CD4-positive, CD25-positive, alpha-beta regulatory T cell (primary cell): ENCODE data around the gene SLC31A2. TPM values are rescaled to one million over a fixed set of nuclear protein-coding genes. Genes with fewer than 3 reads are reported as not detected.
A peak's percentile ranks its signal among the peaks of the same experiment; 100 is the strongest.
"Not testable (repeated sequence)": the region's sequence is repeated elsewhere in the genome, so short reads cannot be mapped to it uniquely, and the experiment has no call there.

Source experiments
- ATAC-seq, 2 donors: fragments of 150-1000 bp; cut with Tn5 transposase; one replicate each; pipeline ENCODE4 v1.10.0; 2021; ENCODE audit warnings: low read depth in 2 of 2, moderate number of reproducible peaks in 2 of 2, moderate library complexity in 1 of 2
- DNase-seq, 3 donors: peaks; one replicate each; pipeline versions ENCODE4 v3.0.0 to v3.0.0-alpha.2; 2012 to 2022; ENCODE audit warnings: mixed read lengths in 1 of 3
- H3K27ac ChIP-seq: one replicate; pipeline ENCODE4 v1.7.0; 2013; ENCODE audit warnings: mild to moderate bottlenecking, low read length; ENCODE audit not compliant: insufficient read depth, poor library complexity, severe bottlenecking
- H3K27me3 ChIP-seq: one replicate; pipeline ENCODE4 v1.7.0; 2013; ENCODE audit warnings: low read length; ENCODE audit not compliant: control insufficient read depth, insufficient read depth
- H3K36me3 ChIP-seq: one replicate; pipeline ENCODE4 v1.7.0; 2013; ENCODE audit warnings: mild to moderate bottlenecking, low read length, moderate library complexity; ENCODE audit not compliant: control insufficient read depth, insufficient read depth
- H3K4me1 ChIP-seq: 2 replicates; pipeline ENCODE4 v1.7.0; 2013; ENCODE audit warnings: mild to moderate bottlenecking, low read length; ENCODE audit not compliant: insufficient read depth, control insufficient read depth, poor library complexity, severe bottlenecking
- H3K4me3 ChIP-seq: one replicate; pipeline ENCODE4 v1.7.0; 2013; ENCODE audit warnings: low read depth, mild to moderate bottlenecking, low read length, moderate library complexity
- H3K9me3 ChIP-seq, 2 experiments: 1 replicate in 1 of 2; 2 replicates in 1 of 2; pipeline ENCODE4 v1.7.0; 2013; ENCODE audit warnings: low read length in 2 of 2, mild to moderate bottlenecking in 1 of 2, moderate library complexity in 1 of 2; ENCODE audit not compliant: control insufficient read depth in 2 of 2
- H3K27ac Mint-ChIP-seq, 3 donors: one replicate each; pipeline ENCODE4 v1.8.0; 2020 to 2022; ENCODE audit warnings: mild to moderate bottlenecking in 3 of 3, mixed read lengths in 3 of 3, moderate library complexity in 2 of 3
- H3K27me3 Mint-ChIP-seq: one replicate; pipeline ENCODE4 v1.8.0; 2022; ENCODE audit warnings: mild to moderate bottlenecking, mixed read lengths
- H3K36me3 Mint-ChIP-seq: one replicate; pipeline ENCODE4 v1.8.0; 2020; ENCODE audit warnings: mixed read lengths
- H3K4me1 Mint-ChIP-seq, 4 donors: one replicate each; pipeline ENCODE4 v1.8.0; 2020 to 2022; ENCODE audit warnings: mixed read lengths in 4 of 4, mild to moderate bottlenecking in 1 of 4
- H3K4me3 Mint-ChIP-seq, 4 donors: one replicate each; pipeline ENCODE4 v1.8.0; 2020 to 2022; ENCODE audit warnings: mild to moderate bottlenecking in 4 of 4, mixed read lengths in 4 of 4, moderate library complexity in 3 of 4
- H3K9me3 Mint-ChIP-seq, 7 donors: one replicate each; pipeline ENCODE4 v1.8.0; 2020 to 2022; ENCODE audit warnings: mixed read lengths in 7 of 7, mild to moderate bottlenecking in 3 of 7, moderate library complexity in 2 of 7
- polyA plus RNA-seq, 4 donors: library from polyadenylated mRNA; unstranded; fragments of 300-500 nt; fragmentation: Illumina TruSeq; gene quantifications; one replicate each; pipeline ENCODE4 v1.2.3, GENCODE V29; 2021
- total RNA-seq: library from RNA; stranded (reverse); gene quantifications from one replicate; pipeline ENCODE4 v1.2.3, GENCODE V29; 2022

Gene SLC31A2
- total RNA-seq (3.2 TPM), polyA plus RNA-seq (1 to 10 TPM; 3.0 to 4.0 (median 3.6) TPM)

- peak; percentile 95 to 96 for ATAC-seq
- Mint-ChIP-seq H3K4me1 (peaks cover 4 to 36% (median 26%) of the 10 kb centered on the region in 4 donors), H3K9me3 (peaks cover 0 to 2% (median 0%) of the 10 kb centered on the region in 7 donors), H3K4me3 (peak within 1 kb of the TSS; percentile 70 to 87 (median 86)), H3K36me3 (peaks cover 2% of the 10 kb centered on the region), H3K27me3 (peaks cover 17% of the 10 kb centered on the region), H3K27ac (peak within 1 kb of the TSS; percentile 55 to 83 (median 57))
- H3K36me3 ChIP-seq, result no peaks in the 10 kb centered on the region
- peaks cover 2% of the 10 kb centered on the region for H3K27me3 ChIP-seq
- H3K27ac ChIP-seq, result no peak within 1 kb of the TSS
- peak; percentile 78 to 87 (median 79) for DNase-seq
- no peaks in the 10 kb centered on the region for H3K9me3 ChIP-seq
- peaks cover 25% of the 10 kb centered on the region for H3K4me1 ChIP-seq
- H3K4me3 ChIP-seq, result peak within 1 kb of the TSS; percentile 78
Measured at GRCh38 chr9:113150670-113151611, at the start of gene SLC31A2. Gene SLC31A2 (plus strand): TSS chr9:113151007. CDS start chr9:113151075, 68 bp downstream.

DNA sequence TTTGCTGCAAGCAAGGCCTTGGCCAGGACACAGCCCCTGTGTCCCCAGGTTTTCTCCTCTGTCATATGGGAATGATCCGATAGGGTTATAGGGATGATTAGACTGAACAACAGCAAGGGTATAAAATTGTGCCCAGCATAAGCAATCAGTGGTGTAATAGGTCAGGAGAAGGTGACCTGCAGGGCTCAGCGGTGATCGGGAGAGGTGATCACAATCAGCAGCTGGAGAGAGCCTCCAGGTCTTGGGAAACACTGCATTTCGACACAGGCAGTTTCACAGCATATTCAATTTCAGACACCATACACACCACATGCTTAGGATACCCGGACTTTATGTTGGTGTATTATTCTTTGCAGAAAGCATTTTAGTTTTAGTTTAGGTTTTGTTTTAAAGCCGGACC lies 45.5 kb upstream of the SLC31A2 start:
- H3K27me3 ChIP-seq, H3K27me3 Mint-ChIP-seq, H3K27ac ChIP-seq, H3K27ac Mint-ChIP-seq, H3K4me1 Mint-ChIP-seq, DNase-seq, H3K4me1 ChIP-seq, H3K9me3 ChIP-seq, H3K36me3 ChIP-seq, H3K36me3 Mint-ChIP-seq, ATAC-seq, H3K4me3 ChIP-seq, H3K9me3 Mint-ChIP-seq, H3K4me3 Mint-ChIP-seq: not testable (repeated sequence)

DNA sequence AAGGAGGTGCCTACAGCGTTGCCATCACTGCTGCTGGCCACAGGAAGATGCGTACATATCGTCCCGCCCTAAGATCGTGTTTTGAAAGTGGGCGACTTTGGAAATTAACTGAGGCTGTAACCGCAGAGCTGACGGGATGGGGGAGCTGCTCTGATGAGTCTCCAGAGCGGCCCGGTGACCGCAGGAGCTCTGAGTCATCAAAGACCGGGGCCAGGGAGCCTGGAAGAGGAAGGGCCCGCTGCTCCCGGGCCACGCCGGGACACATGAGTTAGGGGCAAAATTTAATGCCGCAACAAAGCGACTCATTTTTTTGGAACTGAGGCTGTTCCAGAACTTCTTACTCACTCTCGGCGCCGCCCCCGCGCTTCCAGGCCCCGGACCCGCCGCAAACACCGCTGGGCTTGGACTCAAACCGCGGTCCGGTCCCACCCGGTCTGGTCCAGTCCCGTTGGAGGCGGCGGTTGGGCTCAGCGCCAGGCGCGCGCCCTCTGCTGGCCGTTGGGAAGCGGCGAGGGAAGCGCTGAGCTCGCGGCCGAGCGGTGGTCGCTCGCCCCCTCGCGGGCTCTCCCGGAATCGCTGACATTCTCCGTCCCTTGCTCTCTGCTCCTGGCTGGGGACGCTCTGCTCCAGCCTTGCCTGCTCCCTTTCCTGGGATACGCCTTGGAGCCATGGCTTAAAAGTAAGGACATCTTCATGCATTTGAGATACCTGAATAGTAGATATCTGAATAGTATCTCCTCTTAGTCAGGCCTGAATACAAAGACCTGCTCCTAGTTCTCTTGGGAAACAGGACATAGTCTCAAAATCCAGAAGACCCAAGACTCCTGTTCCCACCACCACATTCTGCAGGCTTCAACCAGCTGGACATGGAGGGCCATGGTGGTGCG lies 39.5 kb upstream of the SLC31A2 start:
- peak in 2 of 3 donors; percentile 1 to 5 for DNase-seq
- peak; percentile 54 to 56 for ATAC-seq
- not testable (repeated sequence) for H3K36me3 Mint-ChIP-seq, H3K4me1 ChIP-seq, H3K27me3 Mint-ChIP-seq, H3K4me3 ChIP-seq, H3K9me3 ChIP-seq, H3K27me3 ChIP-seq, H3K36me3 ChIP-seq, H3K27ac Mint-ChIP-seq, H3K27ac ChIP-seq, H3K4me1 Mint-ChIP-seq, H3K9me3 Mint-ChIP-seq
- H3K4me3 Mint-ChIP-seq, result peak overlapping the region in 1 of 4 donors; percentile 41

GRCh38 chr9:113112706-113113510 lies 37.9 kb upstream of the SLC31A2 start:
- H3K27me3 ChIP-seq, H3K4me1 Mint-ChIP-seq, H3K36me3 ChIP-seq, H3K4me1 ChIP-seq, H3K27me3 Mint-ChIP-seq, H3K36me3 Mint-ChIP-seq, H3K27ac ChIP-seq, H3K9me3 ChIP-seq, H3K27ac Mint-ChIP-seq, H3K9me3 Mint-ChIP-seq, H3K4me3 ChIP-seq, H3K4me3 Mint-ChIP-seq: not testable (repeated sequence)
- ATAC-seq (peak; percentile 55 to 63), DNase-seq (peak in 2 of 3 donors; percentile 2 to 11)

DNA sequence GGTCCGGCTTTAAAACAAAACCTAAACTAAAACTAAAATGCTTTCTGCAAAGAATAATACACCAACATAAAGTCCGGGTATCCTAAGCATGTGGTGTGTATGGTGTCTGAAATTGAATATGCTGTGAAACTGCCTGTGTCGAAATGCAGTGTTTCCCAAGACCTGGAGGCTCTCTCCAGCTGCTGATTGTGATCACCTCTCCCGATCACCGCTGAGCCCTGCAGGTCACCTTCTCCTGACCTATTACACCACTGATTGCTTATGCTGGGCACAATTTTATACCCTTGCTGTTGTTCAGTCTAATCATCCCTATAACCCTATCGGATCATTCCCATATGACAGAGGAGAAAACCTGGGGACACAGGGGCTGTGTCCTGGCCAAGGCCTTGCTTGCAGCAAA lies 32.0 kb upstream of the SLC31A2 start:
- H3K4me3 Mint-ChIP-seq, H3K27me3 Mint-ChIP-seq, H3K27ac ChIP-seq, H3K27me3 ChIP-seq, ATAC-seq, H3K36me3 ChIP-seq, H3K4me3 ChIP-seq, H3K4me1 ChIP-seq, H3K36me3 Mint-ChIP-seq, H3K9me3 ChIP-seq, H3K9me3 Mint-ChIP-seq, DNase-seq, H3K27ac Mint-ChIP-seq, H3K4me1 Mint-ChIP-seq: not testable (repeated sequence)

GRCh38 chr9:113125386-113126035 lies 25.3 kb upstream of the SLC31A2 start:
- peaks cover 6% of the 10 kb centered on the region for H3K27me3 ChIP-seq
- Mint-ChIP-seq H3K4me3 (no peak overlapping the region), H3K4me1 (no peaks in the 10 kb centered on the region), H3K27ac (no peak overlapping the region), H3K27me3 (peaks cover 12% of the 10 kb centered on the region), H3K9me3 (no peaks in the 10 kb centered on the region), H3K36me3 (no peaks in the 10 kb centered on the region)
- H3K4me1 ChIP-seq, result no peaks in the 10 kb centered on the region
- H3K27ac ChIP-seq, result no peak overlapping the region
- no peaks in the 10 kb centered on the region for H3K9me3 ChIP-seq
- ATAC-seq (no peak), DNase-seq (no peak)
- H3K36me3 ChIP-seq, result no peaks in the 10 kb centered on the region
- H3K4me3 ChIP-seq, result no peak overlapping the region

DNA sequence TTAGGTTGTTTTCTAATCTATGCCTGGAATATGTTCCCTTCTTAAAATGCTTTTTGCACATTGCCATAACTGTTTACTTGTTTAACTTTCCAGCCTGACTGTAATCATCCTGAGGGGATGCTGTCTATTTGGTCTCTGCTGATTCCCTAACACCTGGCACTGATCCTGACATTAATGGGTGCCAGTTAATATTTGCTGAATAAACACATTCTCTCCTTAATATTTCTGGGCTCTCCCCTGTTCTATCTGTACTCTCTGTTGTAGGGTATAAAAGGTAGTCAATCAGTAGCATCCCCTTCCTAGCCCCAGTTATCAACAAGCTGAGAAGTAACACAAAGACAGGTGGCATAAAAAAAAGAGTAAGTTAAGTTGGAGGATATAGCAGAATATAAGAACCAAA lies 21.3 kb upstream of the SLC31A2 start:
- Histone ChIP-seq H3K36me3 (no peaks in the 10 kb centered on the region), H3K9me3 (no peaks in the 10 kb centered on the region), H3K27me3 (peaks cover 2% of the 10 kb centered on the region), H3K4me3 (no peak overlapping the region), H3K4me1 (no peaks in the 10 kb centered on the region), H3K27ac (no peak overlapping the region)
- Mint-ChIP-seq H3K9me3 (peaks cover 0 to 2% (median 0%) of the 10 kb centered on the region in 7 donors), H3K36me3 (no peaks in the 10 kb centered on the region), H3K27ac (no peak overlapping the region), H3K4me1 (no peaks in the 10 kb centered on the region), H3K27me3 (peaks cover 13% of the 10 kb centered on the region), H3K4me3 (no peak overlapping the region)
- no peak for ATAC-seq
- DNase-seq, result no peak
